Fibroblast of villous mesenchyme (primary cell): ENCODE measurements around the gene MAD1L1. TPM values are rescaled to one million over a fixed set of nuclear protein-coding genes. Genes with fewer than 3 reads are reported as not detected.

Experiments used
- DNase-seq: peaks from one replicate; pipeline ENCODE4 v3.0.0-alpha.2; 2010; ENCODE audit warnings: low read depth
- H3K4me3 ChIP-seq: 2 replicates; pipeline ENCODE4 v1.5.1; 2011; ENCODE audit warnings: low read depth, mild to moderate bottlenecking, low read length
- CTCF ChIP-seq: IDR thresholded peaks from 2 replicates; pipeline ENCODE4 v1.5.1; 2012; ENCODE audit warnings: low read depth, mild to moderate bottlenecking, low read length; ENCODE audit not compliant: insufficient read depth
- total RNA-seq: library from RNA; depleted of rRNA; stranded (reverse); fragments of >200 nt; gene quantifications from 2 replicates; pipeline ENCODE4 v1.2.3, GENCODE V29; 2012

Gene MAD1L1
- total RNA-seq, 1 donor, result 43.6 TPM

- no peak overlapping the region for H3K4me3 ChIP-seq
- no peak for TF ChIP-seq CTCF
- DNase-seq, result no peak
Measured at GRCh38 chr7:1811850-1812508, 420.8 kb downstream of the MAD1L1 start.

- no peak for TF ChIP-seq CTCF
- DNase-seq, result peak; percentile 35
- no peak overlapping the region for H3K4me3 ChIP-seq
Measured at GRCh38 chr7:1810961-1811849, 421.5 kb downstream of the MAD1L1 start.

- H3K4me3 ChIP-seq, result no peak overlapping the region
- DNase-seq, result no peak
- no peak for TF ChIP-seq CTCF
Measured at GRCh38 chr7:1810521-1810920, 422.2 kb downstream of the MAD1L1 start.

GRCh38 chr7:1809601-1810258 lies 423.0 kb downstream of the MAD1L1 start:
- no peak for DNase-seq
- TF ChIP-seq CTCF, result no peak
- no peak overlapping the region for H3K4me3 ChIP-seq

GRCh38 chr7:1809070-1809469 lies 423.7 kb downstream of the MAD1L1 start:
- no peak for DNase-seq
- no peak overlapping the region for H3K4me3 ChIP-seq
- TF ChIP-seq CTCF, result no peak

- no peak for DNase-seq
- no peak for TF ChIP-seq CTCF
- no peak overlapping the region for H3K4me3 ChIP-seq
Measured at GRCh38 chr7:1807821-1808600, 424.7 kb downstream of the MAD1L1 start.
